ENCODE data around the gene PCP4L1. TPM values are rescaled to one million over a fixed set of nuclear protein-coding genes. Genes with fewer than 3 reads are reported as not detected.

Gene PCP4L1
- total RNA-seq, 1 experiment from 2014 or later = 0.83 TPM

GRCh38 chr1:161309868-161310267 is 51.3 kb downstream of the PCP4L1 start, which contains the start of gene MPZ:
TSS of gene MPZ (minus strand) at chr1:161309968. CDS start at chr1:161309905, 63 bp downstream.
- H3K9me3 Mint-ChIP-seq = no peaks in the 10 kb centered on the region
- peaks cover 27 to 43% of the 10 kb centered on the region in 2 experiments for H3K4me1 Mint-ChIP-seq
- no peak within 1 kb of the TSS for H4K8ac ChIP-seq (replicated peaks; ENCODE audit: insufficient read length, low read depth, low read length)
- H4K5ac ChIP-seq (ENCODE audit: insufficient read length, low read depth, low read length) = no peak within 1 kb of the TSS
- H3K23ac ChIP-seq (ENCODE audit: insufficient read length, low read depth, low read length) = no peak within 1 kb of the TSS
- no peak within 1 kb of the TSS for H3K56ac ChIP-seq (ENCODE audit: insufficient read length, low read depth, low read length)
- no peak within 1 kb of the TSS; a peak in 1 of 7 replicates for H3K27ac Mint-ChIP-seq
- no peak for DNase-seq
- H3K4ac ChIP-seq (ENCODE audit: low read depth, low read length) = no peak within 1 kb of the TSS
- H3K4me1 ChIP-seq (ENCODE audit: insufficient read depth, low read length) = peaks cover 3% of the 10 kb centered on the region; the same call in 1 of the 2 replicates
- no peaks in the 10 kb centered on the region for H4K20me1 ChIP-seq (ENCODE audit: control insufficient read depth, insufficient read depth, insufficient read length)
- H3K4me3 Mint-ChIP-seq = no peak within 1 kb of the TSS
- no peak within 1 kb of the TSS for H2BK5ac ChIP-seq (ENCODE audit: insufficient read length, low read length)
- no peak within 1 kb of the TSS for H4K91ac ChIP-seq (ENCODE audit: insufficient read length, low read depth, low read length)
- H3K23me2 ChIP-seq (ENCODE audit: insufficient read length, low read depth, low read length, poor library complexity, severe bottlenecking) = peaks cover 17% of the 10 kb centered on the region
- peaks cover 3% of the 10 kb centered on the region; the same call in 1 of the 2 replicates for H3K27me3 Mint-ChIP-seq (ENCODE audit: low read depth)
- H2BK20ac ChIP-seq (ENCODE audit: low read depth, low read length, poor library complexity, severe bottlenecking) = no peak within 1 kb of the TSS
- H2AFZ ChIP-seq (ENCODE audit: low read length) = no peak within 1 kb of the TSS
- H3T11ph ChIP-seq (ENCODE audit: low read length) = no peak within 1 kb of the TSS
- H3K18ac ChIP-seq (ENCODE audit: insufficient read length, low read depth, low read length) = no peak within 1 kb of the TSS
- no peak within 1 kb of the TSS for H3K9ac ChIP-seq (ENCODE audit: extremely low read depth, insufficient read length, low read length)
- no peak within 1 kb of the TSS for H3K14ac ChIP-seq (ENCODE audit: insufficient read depth, low read length)
- no peak within 1 kb of the TSS for H3K4me2 ChIP-seq (ENCODE audit: insufficient read depth, insufficient read length, low read length)
- no peaks in the 10 kb centered on the region for H3K79me1 ChIP-seq (ENCODE audit: insufficient read depth, low read depth, low read length, poor library complexity, severe bottlenecking)
- H3K27ac ChIP-seq (ENCODE audit: insufficient read length, low read depth, low read length) = no peak within 1 kb of the TSS
- no peak within 1 kb of the TSS for H2BK15ac ChIP-seq (ENCODE audit: low read depth, low read length)
- no peak for TF ChIP-seq CTCF (conservative IDR thresholded peaks at IDR 0.05)
- H3K36me3 Mint-ChIP-seq (ENCODE audit: insufficient read depth in 1 of 3, low read depth in 3 of 3) = no peaks in the 10 kb centered on the region
- H2BK12ac ChIP-seq (ENCODE audit: insufficient read length, low read depth, low read length) = no peak within 1 kb of the TSS
- H3K79me2 ChIP-seq (ENCODE audit: insufficient read depth, low read length) = no peaks in the 10 kb centered on the region; the same call in 1 of the 2 replicates
- no CpG with 5 or more reads among the region's 2 CpGs for WGBS (ENCODE audit: extremely low coverage, insufficient read length, low lambda C conversion rate)
- H3K9me3 ChIP-seq (ENCODE audit: control insufficient read depth, low read depth, low read length) = no peaks in the 10 kb centered on the region
- H3K27me3 ChIP-seq (ENCODE audit: insufficient read depth, low read length) = no peaks in the 10 kb centered on the region
- H2BK120ac ChIP-seq (ENCODE audit: low read depth, low read length, poor library complexity, severe bottlenecking) = no peak within 1 kb of the TSS
- H2AK5ac ChIP-seq (ENCODE audit: insufficient read length, low read length) = no peak within 1 kb of the TSS
